DMS114 treated with DMSO at 0.1 percent for 48 hours (cell line): ENCODE results near the gene ZNF557.

Source experiments
- DNase-seq: peaks from one replicate; lab custom pipeline; 2025; ENCODE audit not compliant: unreplicated experiment; lab: John Stamatoyannopoulos, UW

The ZNF557 gene

GRCh38 chr19:7124782-7125181, 55.3 kb downstream of the ZNF557 start:
- no peak for DNase-seq

GRCh38 chr19:7125221-7125620, 55.7 kb downstream of the ZNF557 start:
- DNase-seq = no peak

- DNase-seq = no peak
These were observed 56.6 kb downstream of the ZNF557 start for GRCh38 chr19:7126132-7126531.

GRCh38 chr19:7130043-7130442, 60.5 kb downstream of the ZNF557 start:
- no peak for DNase-seq

- no peak for DNase-seq
These were observed 62.6 kb downstream of the ZNF557 start for GRCh38 chr19:7132054-7132453.

GRCh38 chr19:7137120-7137519, 67.6 kb downstream of the ZNF557 start:
- DNase-seq = no peak
